ENCODE results near the gene PAF1.
"Not testable (repeated sequence)": the region's sequence is repeated elsewhere in the genome, so short reads cannot be mapped to it uniquely, and the experiment has no call there.

Gene PAF1

GRCh38 chr19:39381910-39382611, 8.8 kb downstream of the PAF1 start:
- no peak overlapping the region for H2AK5ac ChIP-seq (ENCODE audit: low read length)
- H3K4ac ChIP-seq (ENCODE audit: low read depth, low read length), result no peak overlapping the region
- no peak overlapping the region for H2BK5ac ChIP-seq (ENCODE audit: low read length)
- H3K79me2 ChIP-seq (ENCODE audit: control insufficient read depth, insufficient read depth, low read length), result no peaks in the 10 kb centered on the region
- H3K4me3 ChIP-seq (ENCODE audit: low read length), result no peak overlapping the region
- no peak overlapping the region for H2BK120ac ChIP-seq (ENCODE audit: low read depth, low read length)
- H3K79me1 ChIP-seq (ENCODE audit: low read length), result no peaks in the 10 kb centered on the region
- WGBS (ENCODE audit: extremely low coverage, insufficient coverage, low lambda C conversion rate), result no CpG with 5 or more reads among the region's 10 CpGs
- peaks cover 20% of the 10 kb centered on the region for H3K36me3 ChIP-seq (ENCODE audit: control insufficient read depth, insufficient read depth, low read length)
- no peak overlapping the region for H4K5ac ChIP-seq (ENCODE audit: low read length)
- no peak overlapping the region for H3K18ac ChIP-seq (ENCODE audit: low read length)
- DNase-seq, result no peak
- H3K23ac ChIP-seq (ENCODE audit: low read length), result no peak overlapping the region
- no peak overlapping the region for H4K8ac ChIP-seq (ENCODE audit: low read depth, low read length)
- H3K4me1 ChIP-seq (ENCODE audit: control insufficient read depth, low read depth, low read length), result no peaks in the 10 kb centered on the region
- H3K56ac ChIP-seq (ENCODE audit: low read length), result no peak overlapping the region
- H3K4me2 ChIP-seq (ENCODE audit: low read length), result no peak overlapping the region
- H3K27me3 ChIP-seq (ENCODE audit: insufficient read depth, low read length, poor library complexity), result no peaks in the 10 kb centered on the region
- H2BK15ac ChIP-seq (replicated peaks; ENCODE audit: low read depth), result no peak overlapping the region
- no peak overlapping the region for H3K27ac ChIP-seq (ENCODE audit: low read depth, low read length)
- H3K9ac ChIP-seq (ENCODE audit: low read length), result no peak overlapping the region

DNA sequence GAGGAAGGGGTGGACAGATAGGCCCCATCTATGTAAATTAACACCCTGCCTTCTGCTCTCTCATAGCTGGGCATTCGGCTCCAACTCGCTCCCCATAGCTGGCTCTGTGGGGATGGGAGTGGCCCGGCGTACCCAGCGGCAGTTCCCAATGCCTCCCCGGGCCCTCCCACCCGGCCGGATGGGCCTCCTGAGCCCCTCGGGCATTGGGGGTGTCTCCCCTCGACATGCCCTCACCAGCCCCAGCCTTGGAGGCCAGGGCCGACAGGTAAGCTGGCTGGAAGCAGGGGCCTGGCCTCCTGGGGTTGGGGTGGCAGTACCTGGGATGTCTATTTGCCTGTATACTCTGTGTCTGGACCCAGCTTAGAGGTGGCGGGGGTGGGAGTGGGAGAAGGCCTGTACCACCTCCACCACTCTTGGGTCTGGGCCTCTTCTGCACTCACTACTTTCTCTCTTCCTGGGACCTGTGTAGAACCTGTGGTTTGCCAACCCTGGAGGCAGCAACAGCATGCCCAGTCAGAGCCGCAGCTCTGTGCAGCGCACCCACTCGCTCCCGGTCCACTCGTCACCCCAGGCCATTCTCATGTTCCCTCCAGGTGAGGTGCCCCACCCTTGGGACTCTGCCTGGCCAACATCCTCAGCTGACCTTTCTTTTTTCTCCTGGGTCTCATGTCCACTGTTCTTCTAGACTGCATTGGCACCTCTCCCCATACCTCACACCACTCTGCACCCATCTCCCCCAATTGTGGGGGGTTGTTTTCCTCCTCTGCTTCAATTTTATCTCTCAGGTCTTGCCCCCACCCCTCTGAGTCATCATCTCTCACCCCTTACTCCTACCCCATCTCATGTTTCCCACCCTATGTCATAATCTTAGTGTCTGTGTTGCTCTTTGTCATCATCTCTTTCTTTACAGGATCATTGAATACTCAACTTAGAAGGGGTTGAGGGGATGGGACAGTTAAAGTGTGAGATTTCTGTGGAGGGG, 10.1 kb downstream of the PAF1 start:
- Histone ChIP-seq H3K4ac (ENCODE audit: low read depth, low read length) (no peak overlapping the region), H3K4me2 (ENCODE audit: low read length) (no peak overlapping the region), H3K4me1 (ENCODE audit: control insufficient read depth, low read depth, low read length) (no peaks in the 10 kb centered on the region), H4K5ac (ENCODE audit: low read length) (no peak overlapping the region), H3K79me1 (ENCODE audit: low read length) (no peaks in the 10 kb centered on the region), H2BK15ac (replicated peaks; ENCODE audit: low read depth) (no peak overlapping the region), H3K56ac (ENCODE audit: low read length) (no peak overlapping the region), H2AK5ac (ENCODE audit: low read length) (no peak overlapping the region), H3K23ac (ENCODE audit: low read length) (no peak overlapping the region), H3K9ac (ENCODE audit: low read length) (no peak overlapping the region), H4K8ac (ENCODE audit: low read depth, low read length) (no peak overlapping the region), H3K27ac (ENCODE audit: low read depth, low read length) (no peak overlapping the region), H3K4me3 (ENCODE audit: low read length) (no peak overlapping the region), H2BK5ac (ENCODE audit: low read length) (no peak overlapping the region), H3K79me2 (ENCODE audit: control insufficient read depth, insufficient read depth, low read length) (no peaks in the 10 kb centered on the region), H3K18ac (ENCODE audit: low read length) (no peak overlapping the region), H3K36me3 (ENCODE audit: control insufficient read depth, insufficient read depth, low read length) (peaks cover 21% of the 10 kb centered on the region), H2BK120ac (ENCODE audit: low read depth, low read length) (no peak overlapping the region), H3K27me3 (ENCODE audit: insufficient read depth, low read length, poor library complexity) (no peaks in the 10 kb centered on the region)
- no peak for DNase-seq
- WGBS (ENCODE audit: extremely low coverage, insufficient coverage, low lambda C conversion rate), result no CpG with 5 or more reads among the region's 17 CpGs

GRCh38 chr19:39379865-39380396, 11.0 kb downstream of the PAF1 start:
- no peak overlapping the region for H2AK5ac ChIP-seq (ENCODE audit: low read length)
- no peaks in the 10 kb centered on the region for H3K27me3 ChIP-seq (ENCODE audit: insufficient read depth, low read length, poor library complexity)
- H3K9ac ChIP-seq (ENCODE audit: low read length), result no peak overlapping the region
- no peaks in the 10 kb centered on the region for H3K79me2 ChIP-seq (ENCODE audit: control insufficient read depth, insufficient read depth, low read length)
- no peak overlapping the region for H3K23ac ChIP-seq (ENCODE audit: low read length)
- H2BK120ac ChIP-seq (ENCODE audit: low read depth, low read length), result no peak overlapping the region
- H3K4me2 ChIP-seq (ENCODE audit: low read length), result no peak overlapping the region
- no peak overlapping the region for H3K56ac ChIP-seq (ENCODE audit: low read length)
- no peaks in the 10 kb centered on the region for H3K79me1 ChIP-seq (ENCODE audit: low read length)
- no peak overlapping the region for H3K4me3 ChIP-seq (ENCODE audit: low read length)
- DNase-seq, result no peak
- no peak overlapping the region for H3K4ac ChIP-seq (ENCODE audit: low read depth, low read length)
- H3K36me3 ChIP-seq (ENCODE audit: control insufficient read depth, insufficient read depth, low read length), result peaks cover 21% of the 10 kb centered on the region
- no peak overlapping the region for H4K8ac ChIP-seq (ENCODE audit: low read depth, low read length)
- no peak overlapping the region for H2BK5ac ChIP-seq (ENCODE audit: low read length)
- no peaks in the 10 kb centered on the region for H3K4me1 ChIP-seq (ENCODE audit: control insufficient read depth, low read depth, low read length)
- no CpG with 5 or more reads among the region's 14 CpGs for WGBS (ENCODE audit: extremely low coverage, insufficient coverage, low lambda C conversion rate)
- no peak overlapping the region for H3K18ac ChIP-seq (ENCODE audit: low read length)
- no peak overlapping the region for H2BK15ac ChIP-seq (replicated peaks; ENCODE audit: low read depth)
- H3K27ac ChIP-seq (ENCODE audit: low read depth, low read length), result no peak overlapping the region
- no peak overlapping the region for H4K5ac ChIP-seq (ENCODE audit: low read length)

- not testable (repeated sequence) for H2AK5ac ChIP-seq (ENCODE audit: low read length); H3K9ac ChIP-seq (ENCODE audit: low read length); H3K18ac ChIP-seq (ENCODE audit: low read length); H3K79me2 ChIP-seq (ENCODE audit: control insufficient read depth, insufficient read depth, low read length); DNase-seq; H4K5ac ChIP-seq (ENCODE audit: low read length); H3K23ac ChIP-seq (ENCODE audit: low read length); H3K27ac ChIP-seq (ENCODE audit: low read depth, low read length); H2BK120ac ChIP-seq (ENCODE audit: low read depth, low read length); H2BK5ac ChIP-seq (ENCODE audit: low read length); H3K56ac ChIP-seq (ENCODE audit: low read length); H3K4me3 ChIP-seq (ENCODE audit: low read length); H3K27me3 ChIP-seq (ENCODE audit: insufficient read depth, low read length, poor library complexity); H3K79me1 ChIP-seq (ENCODE audit: low read length); H3K4me2 ChIP-seq (ENCODE audit: low read length); H3K4ac ChIP-seq (ENCODE audit: low read depth, low read length); H4K8ac ChIP-seq (ENCODE audit: low read depth, low read length); H2BK15ac ChIP-seq (replicated peaks; ENCODE audit: low read depth); H3K4me1 ChIP-seq (ENCODE audit: control insufficient read depth, low read depth, low read length)
- H3K36me3 ChIP-seq (ENCODE audit: control insufficient read depth, insufficient read depth, low read length), result peaks cover 21% of the 10 kb centered on the region
- no CpG with 5 or more reads among the region's 4 CpGs for WGBS (ENCODE audit: extremely low coverage, insufficient coverage, low lambda C conversion rate)
These were observed 11.5 kb downstream of the PAF1 start for GRCh38 chr19:39379366-39379765.

DNA sequence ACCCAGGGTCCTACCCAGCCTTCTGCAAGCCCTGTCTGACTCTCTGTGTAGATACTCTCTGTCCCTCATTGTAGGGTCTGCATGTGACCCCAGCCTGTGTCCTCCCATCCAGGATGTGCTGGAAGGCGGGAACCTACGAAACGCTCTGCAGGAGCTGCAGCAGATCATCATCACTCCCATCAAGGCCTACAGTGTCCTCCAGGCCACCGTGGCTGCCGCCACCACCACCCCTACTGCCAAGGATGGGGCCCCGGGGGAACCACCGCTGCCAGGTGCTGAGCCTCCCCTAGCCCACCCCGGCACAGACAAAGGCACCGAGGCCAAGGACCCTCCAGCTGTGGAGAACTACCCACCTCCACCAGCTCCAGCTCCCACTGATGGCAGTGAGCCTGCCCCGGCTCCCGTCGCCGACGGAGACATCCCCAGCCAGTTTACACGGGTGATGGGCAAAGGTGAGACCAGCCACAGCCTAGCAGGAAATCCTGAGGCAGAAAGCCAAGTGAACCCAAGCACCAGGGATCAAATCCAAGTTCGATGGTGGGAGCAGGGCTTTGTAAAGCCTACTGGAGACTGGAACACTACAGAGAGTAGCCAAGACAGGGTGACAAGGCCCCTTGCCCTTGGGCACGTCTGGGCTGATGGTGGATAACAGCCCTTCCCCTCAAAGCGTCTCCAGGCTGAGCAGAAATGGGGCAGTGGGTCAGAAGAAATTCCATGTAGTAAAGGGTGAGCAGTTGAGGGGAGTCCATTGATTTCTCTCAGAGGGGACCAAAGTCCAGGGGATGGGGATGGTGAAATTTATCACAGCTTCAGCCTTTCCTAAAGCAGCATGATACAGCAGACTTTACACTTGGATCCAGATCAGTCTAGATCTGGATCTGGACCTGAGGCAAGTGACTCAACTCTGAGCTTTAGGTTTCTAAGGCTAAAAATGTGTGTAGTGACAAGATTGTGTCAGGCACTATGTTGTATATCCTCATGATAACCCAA, 13.2 kb downstream of the PAF1 start:
- H3K79me2 ChIP-seq (ENCODE audit: control insufficient read depth, insufficient read depth, low read length), result no peaks in the 10 kb centered on the region
- WGBS (ENCODE audit: extremely low coverage, insufficient coverage, low lambda C conversion rate), result no CpG with 5 or more reads among the region's 18 CpGs

More for the DNA sequence above, 13.2 kb downstream of the PAF1 start:
- no peak overlapping the region for H2BK5ac ChIP-seq (ENCODE audit: low read length)
- no peak overlapping the region for H3K18ac ChIP-seq (ENCODE audit: low read length)
- H3K4me3 ChIP-seq (ENCODE audit: low read length), result no peak overlapping the region
- no peak overlapping the region for H3K23ac ChIP-seq (ENCODE audit: low read length)
- H3K79me1 ChIP-seq (ENCODE audit: low read length), result no peaks in the 10 kb centered on the region
- no peaks in the 10 kb centered on the region for H3K27me3 ChIP-seq (ENCODE audit: insufficient read depth, low read length, poor library complexity)
- no peak overlapping the region for H3K4me2 ChIP-seq (ENCODE audit: low read length)
- H3K36me3 ChIP-seq (ENCODE audit: control insufficient read depth, insufficient read depth, low read length), result peaks cover 23% of the 10 kb centered on the region
- no peaks in the 10 kb centered on the region for H3K4me1 ChIP-seq (ENCODE audit: control insufficient read depth, low read depth, low read length)
- H3K9ac ChIP-seq (ENCODE audit: low read length), result no peak overlapping the region
- H2AK5ac ChIP-seq (ENCODE audit: low read length), result no peak overlapping the region
- no peak overlapping the region for H4K5ac ChIP-seq (ENCODE audit: low read length)
- no peak overlapping the region for H2BK120ac ChIP-seq (ENCODE audit: low read depth, low read length)
- H2BK15ac ChIP-seq (replicated peaks; ENCODE audit: low read depth), result no peak overlapping the region
- no peak overlapping the region for H4K8ac ChIP-seq (ENCODE audit: low read depth, low read length)
- no peak for DNase-seq
- H3K4ac ChIP-seq (ENCODE audit: low read depth, low read length), result no peak overlapping the region
- no peak overlapping the region for H3K56ac ChIP-seq (ENCODE audit: low read length)
- no peak overlapping the region for H3K27ac ChIP-seq (ENCODE audit: low read depth, low read length)
